Esophagus squamous epithelium (tissue), 5 donors: Measurements from ENCODE around the gene CACNA1B. TPM values are rescaled to one million over a fixed set of nuclear protein-coding genes. Genes with fewer than 3 reads are reported as not detected.

Experiments used
- DNase-seq: peaks from one replicate; lab custom pipeline; 2025; lab: John Stamatoyannopoulos, UW
- H3K27ac ChIP-seq, 4 donors: fragments of 200-600 bp; sonication (generic); one replicate each; pipeline ENCODE4 v1.5.1; 2016 to 2019; ENCODE audit warnings: mild to moderate bottlenecking in 1 of 4
- H3K27me3 ChIP-seq, 4 donors: fragments of 200-600 bp; sonication (generic); 1 replicate in 3 of 4; 2 replicates in 1 of 4; pipeline versions ENCODE4 v1.5.1 to v1.6.0; 2017 to 2021; ENCODE audit warnings: antibody characterized with exemption in 1 of 4
- H3K36me3 ChIP-seq, 3 donors: fragments of 200-600 bp; sonication (generic); one replicate each; pipeline ENCODE4 v1.5.1; 2016 to 2019
- H3K4me1 ChIP-seq, 3 donors: fragments of 200-600 bp; sonication (generic); one replicate each; pipeline ENCODE4 v1.5.1; 2017 to 2019
- H3K4me3 ChIP-seq, 4 donors: fragments of 200-600 bp; sonication (generic); 1 replicate in 3 of 4; 2 replicates in 1 of 4; pipeline ENCODE4 v1.5.1; 2016 to 2019; ENCODE audit warnings: mild to moderate bottlenecking in 2 of 4, moderate library complexity in 1 of 4
- H3K9me3 ChIP-seq, 3 donors: fragments of 200-600 bp; sonication (generic); one replicate each; pipeline ENCODE4 v1.5.1; 2016 to 2019
- CTCF ChIP-seq, 6 experiments: fragments of 450-650 bp in 4 of 6; fragments of 200-600 bp in 2 of 6; sonication (generic) in 2 of 6; IDR thresholded peaks; one replicate each; pipeline ENCODE4 v1.5.1; 2016 to 2019; ENCODE audit warnings: antibody characterized with exemption in 6 of 6, mild to moderate bottlenecking in 4 of 6, moderate library complexity in 4 of 6
- POLR2A ChIP-seq, 4 donors: fragments of 450-650 bp; IDR thresholded peaks; one replicate each; pipeline ENCODE4 v1.6.1; 2017; ENCODE audit warnings: antibody characterized with exemption in 4 of 4, mild to moderate bottlenecking in 4 of 4, moderate library complexity in 3 of 4
- WGBS, 2 donors: methylation state at CpG; one replicate each; pipeline ENCODE4 v1.1.5; 2018; 5-methylcytosine and 5-hydroxymethylcytosine counted together
- intact Hi-C: fragments of 100-400 bp; cut with DNase I; formaldehyde crosslinking; loops from one replicate; pipeline ENCODE4 v1.15.0; 2022
- total RNA-seq, 4 donors: library from RNA; depleted of rRNA; stranded (reverse); fragments of >200 nt; gene quantifications; one replicate each; pipeline ENCODE4 v1.1.0, GENCODE V29; 2016
- donor health status: DM: yes; HTN: yes; CAD: no.

The CACNA1B gene
- total RNA-seq, 4 donors from 2014 or later: not detected

GRCh38 chr9:137978262-137978714 lies 100.7 kb downstream of the CACNA1B start:
- no peaks in the 10 kb centered on the region for H3K9me3 ChIP-seq
- H3K27ac ChIP-seq: no peak overlapping the region
- no peak for DNase-seq
- intact Hi-C loops: no loop called here
- WGBS, 2 donors: 63 to 65% methylated on average over 3 to 4 of the region's 4 CpGs
- no peaks in the 10 kb centered on the region for H3K36me3 ChIP-seq
- peaks cover 0 to 6% (median 0%) of the 10 kb centered on the region in 4 donors for H3K27me3 ChIP-seq
- H3K4me3 ChIP-seq: no peak overlapping the region
- no peaks in the 10 kb centered on the region for H3K4me1 ChIP-seq
- TF ChIP-seq CTCF (IDR thresholded peaks at IDR 0.05): no peak
- TF ChIP-seq POLR2A (IDR thresholded peaks at IDR 0.05): no peak

- Histone ChIP-seq H3K27me3 (peaks cover 0 to 30% (median 0%) of the 10 kb centered on the region in 4 donors), H3K9me3 (no peaks in the 10 kb centered on the region), H3K36me3 (no peaks in the 10 kb centered on the region), H3K27ac (no peak overlapping the region), H3K4me3 (no peak overlapping the region), H3K4me1 (no peaks in the 10 kb centered on the region)
- TF ChIP-seq CTCF (IDR thresholded peaks at IDR 0.05) (no peak), POLR2A (IDR thresholded peaks at IDR 0.05) (no peak)
- DNase-seq: no peak
- intact Hi-C loops: no loop called here
- 33 to 40% methylated on average over 1 of the region's 1 CpG for WGBS, 2 donors
Observed at GRCh38 chr9:137982200-137982599, 104.6 kb downstream of the CACNA1B start.

- TF ChIP-seq POLR2A (IDR thresholded peaks at IDR 0.05) (no peak), CTCF (IDR thresholded peaks at IDR 0.05) (no peak)
- intact Hi-C loops: no loop called here
- Histone ChIP-seq H3K36me3 (no peaks in the 10 kb centered on the region), H3K4me1 (no peaks in the 10 kb centered on the region), H3K9me3 (no peaks in the 10 kb centered on the region), H3K27ac (no peak overlapping the region), H3K4me3 (no peak overlapping the region), H3K27me3 (peaks cover 0 to 39% (median 0%) of the 10 kb centered on the region in 4 donors)
- 83% methylated on average over 9 to 11 of the region's 16 CpGs for WGBS, 2 donors
- DNase-seq: no peak
Observed at GRCh38 chr9:137984005-137984404, 106.4 kb downstream of the CACNA1B start.

- Histone ChIP-seq H3K27me3 (peaks cover 0 to 42% (median 0%) of the 10 kb centered on the region in 4 donors), H3K9me3 (no peaks in the 10 kb centered on the region), H3K36me3 (no peaks in the 10 kb centered on the region), H3K4me3 (no peak overlapping the region), H3K27ac (no peak overlapping the region), H3K4me1 (no peaks in the 10 kb centered on the region)
- DNase-seq: no peak
- intact Hi-C loops: no loop called here
- 81 to 97% methylated on average over 3 to 4 of the region's 7 CpGs for WGBS, 2 donors
- TF ChIP-seq CTCF (IDR thresholded peaks at IDR 0.05) (no peak), POLR2A (IDR thresholded peaks at IDR 0.05) (no peak)
Observed at GRCh38 chr9:137984520-137985257, 107.1 kb downstream of the CACNA1B start.

- Histone ChIP-seq H3K9me3 (no peaks in the 10 kb centered on the region), H3K27me3 (peaks cover 0 to 52% (median 0%) of the 10 kb centered on the region in 4 donors), H3K27ac (no peak overlapping the region), H3K36me3 (no peaks in the 10 kb centered on the region), H3K4me3 (no peak overlapping the region), H3K4me1 (peaks cover 0 to 7% (median 0%) of the 10 kb centered on the region in 3 donors)
- TF ChIP-seq POLR2A (IDR thresholded peaks at IDR 0.05) (no peak), CTCF (IDR thresholded peaks at IDR 0.05) (no peak)
- no peak for DNase-seq
- 83% methylated on average over 1 of the region's 13 CpGs; no CpG with 5 or more reads in 1 of the 2 donors for WGBS, 2 donors
- intact Hi-C loops: no loop called here
Observed at GRCh38 chr9:137985637-137986071, 108.1 kb downstream of the CACNA1B start.
